HEK293 (cell line): ENCODE results near the gene NCOR2.

Experiments used
- CTCF ChIA-PET: fragments of 350-600 bp; formaldehyde crosslinking; extraction: SDS; loops from one replicate; lab custom pipeline; 2021; ENCODE audit warnings: antibody characterized with exemption; lab: Yijun Ruan, JAX
- POLR2A ChIA-PET: fragments of 300-600 bp; formaldehyde crosslinking; extraction: SDS; loops from one replicate; lab custom pipeline; 2020; ENCODE audit warnings: antibody characterized with exemption, inconsistent platforms; lab: Yijun Ruan, JAX
- H3K27ac ChIP-seq: fragments of 200-500 bp; sonication (Bioruptor generic); 2 replicates; pipeline ENCODE4 v1.5.1; 2014; ENCODE audit warnings: low read depth, low read length, control low read depth, inconsistent platforms; ENCODE audit errors: extremely low read depth
- H3K36me3 ChIP-seq, 2 experiments: fragments of 200-500 bp in 1 of 2; sonication (Bioruptor generic) in 1 of 2; 1 replicate in 1 of 2; 2 replicates in 1 of 2; pipeline ENCODE4 v1.5.1; 2014 to 2017; ENCODE audit warnings: inconsistent platforms in 2 of 2, low read length in 2 of 2; ENCODE audit not compliant: control insufficient read depth in 2 of 2, insufficient read depth in 1 of 2
- H3K4me1 ChIP-seq: fragments of 200-500 bp; sonication (Bioruptor generic); 2 replicates; pipeline ENCODE4 v1.5.1; 2014; ENCODE audit warnings: mild to moderate bottlenecking, low read length, inconsistent platforms; ENCODE audit not compliant: control insufficient read depth, insufficient read depth
- H3K4me3 ChIP-seq: 2 replicates; pipeline ENCODE4 v1.5.1; 2011; ENCODE audit warnings: low read depth, mild to moderate bottlenecking, control low read depth, low read length, moderate library complexity
- H3K9me3 ChIP-seq: fragments of 200-500 bp; sonication (Bioruptor generic); 2 replicates; pipeline ENCODE4 v1.5.1; 2014; ENCODE audit warnings: low read depth, low read length, inconsistent platforms; ENCODE audit not compliant: control insufficient read depth, insufficient read depth
- GFI1B ChIP-seq: fragments of 450-650 bp; formaldehyde crosslinking; IDR thresholded peaks from 2 replicates; pipeline ENCODE4 v1.5.1; 2016; ENCODE audit warnings: missing biosample characterization, missing genetic modification characterization
- HIC1 ChIP-seq: fragments of 450-650 bp; formaldehyde crosslinking; IDR thresholded peaks from 2 replicates; pipeline ENCODE4 v1.5.1; 2016; ENCODE audit warnings: missing biosample characterization, missing genetic modification characterization
- KLF17 ChIP-seq: fragments of 450-650 bp; formaldehyde crosslinking; IDR thresholded peaks from 2 replicates; pipeline ENCODE4 v1.5.1; 2016; ENCODE audit warnings: missing biosample characterization, missing genetic modification characterization
- KLF7 ChIP-seq: fragments of 450-650 bp; formaldehyde crosslinking; IDR thresholded peaks from 2 replicates; pipeline ENCODE4 v1.5.1; 2016; ENCODE audit warnings: missing biosample characterization, missing genetic modification characterization, borderline replicate concordance
- KLF9 ChIP-seq: fragments of 450-650 bp; formaldehyde crosslinking; IDR thresholded peaks from 2 replicates; pipeline ENCODE4 v1.5.1; 2016; ENCODE audit warnings: missing biosample characterization, missing genetic modification characterization, low read depth
- OSR2 ChIP-seq: fragments of 450-650 bp; formaldehyde crosslinking; IDR thresholded peaks from 2 replicates; pipeline ENCODE4 v1.5.1; 2016; ENCODE audit warnings: missing biosample characterization, missing genetic modification characterization
- PRDM1 ChIP-seq: fragments of 450-650 bp; formaldehyde crosslinking; IDR thresholded peaks from 2 replicates; pipeline ENCODE4; 2016; ENCODE audit warnings: missing biosample characterization, missing genetic modification characterization
- PRDM6 ChIP-seq: fragments of 450-650 bp; formaldehyde crosslinking; IDR thresholded peaks from 2 replicates; pipeline ENCODE4 v1.5.1; 2017; ENCODE audit warnings: missing biosample characterization, missing genetic modification characterization
- SCRT1 ChIP-seq: fragments of 450-650 bp; formaldehyde crosslinking; IDR thresholded peaks from 2 replicates; pipeline ENCODE4 v1.5.1; 2016; ENCODE audit warnings: missing biosample characterization, missing genetic modification characterization, borderline replicate concordance
- SETDB1 ChIP-seq: IDR thresholded peaks from one replicate; pipeline ENCODE4 v1.6.1; 2017; ENCODE audit warnings: mild to moderate bottlenecking, low read length, moderate library complexity, mixed read lengths; ENCODE audit not compliant: insufficient read length
- ZBTB10 ChIP-seq: fragments of 450-650 bp; formaldehyde crosslinking; IDR thresholded peaks from 2 replicates; pipeline ENCODE4 v1.5.1; 2016; ENCODE audit warnings: missing biosample characterization, missing genetic modification characterization
- ZNF10 ChIP-seq: fragments of 450-650 bp; formaldehyde crosslinking; IDR thresholded peaks from 2 replicates; pipeline ENCODE4 v1.5.1; 2017; ENCODE audit warnings: missing biosample characterization, missing genetic modification characterization
- ZNF202 ChIP-seq: fragments of 450-650 bp; formaldehyde crosslinking; IDR thresholded peaks from 2 replicates; pipeline ENCODE4 v1.5.1; 2016; ENCODE audit warnings: missing biosample characterization, missing genetic modification characterization, borderline replicate concordance
- ZNF23 ChIP-seq: fragments of 450-650 bp; formaldehyde crosslinking; IDR thresholded peaks from 2 replicates; pipeline ENCODE4 v1.5.1; 2016; ENCODE audit warnings: missing biosample characterization, missing genetic modification characterization, borderline replicate concordance
- ZNF335 ChIP-seq: fragments of 450-650 bp; formaldehyde crosslinking; conservative IDR thresholded peaks from 2 replicates; pipeline ENCODE4 v1.5.1; 2016; ENCODE audit warnings: missing biosample characterization, missing genetic modification characterization
- ZNF398 ChIP-seq: fragments of 450-650 bp; formaldehyde crosslinking; IDR thresholded peaks from 2 replicates; pipeline ENCODE4 v1.5.1; 2017; ENCODE audit warnings: missing biosample characterization, missing genetic modification characterization
- ZNF426 ChIP-seq: fragments of 450-650 bp; formaldehyde crosslinking; IDR thresholded peaks from 2 replicates; pipeline ENCODE4 v1.5.1; 2017; ENCODE audit warnings: missing biosample characterization, missing genetic modification characterization, mild to moderate bottlenecking, inconsistent platforms, moderate library complexity
- ZNF501 ChIP-seq: fragments of 450-650 bp; formaldehyde crosslinking; IDR thresholded peaks from 2 replicates; pipeline ENCODE4 v1.5.1; 2016; ENCODE audit warnings: missing biosample characterization, missing genetic modification characterization
- ZNF549 ChIP-seq: fragments of 450-650 bp; IDR thresholded peaks from 2 replicates; pipeline ENCODE4 v1.5.1; 2018; ENCODE audit warnings: missing biosample characterization, missing genetic modification characterization, mild to moderate bottlenecking, inconsistent platforms, moderate library complexity
- ZNF600 ChIP-seq: fragments of 450-650 bp; formaldehyde crosslinking; IDR thresholded peaks from 2 replicates; pipeline ENCODE4 v1.5.1; 2016; ENCODE audit warnings: missing biosample characterization, missing genetic modification characterization
- ZNF623 ChIP-seq: fragments of 450-650 bp; formaldehyde crosslinking; IDR thresholded peaks from 2 replicates; pipeline ENCODE4 v1.5.1; 2016; ENCODE audit warnings: missing biosample characterization, missing genetic modification characterization
- ZNF629 ChIP-seq: fragments of 450-650 bp; formaldehyde crosslinking; IDR thresholded peaks from 2 replicates; pipeline ENCODE4 v1.5.1; 2017; ENCODE audit warnings: missing biosample characterization, missing genetic modification characterization
- ZNF747 ChIP-seq: fragments of 450-650 bp; formaldehyde crosslinking; IDR thresholded peaks from 2 replicates; pipeline ENCODE4 v1.5.1; 2016; ENCODE audit warnings: missing biosample characterization, missing genetic modification characterization
- ZNF777 ChIP-seq: fragments of 450-650 bp; formaldehyde crosslinking; IDR thresholded peaks from 2 replicates; pipeline ENCODE4 v1.5.1; 2017; ENCODE audit warnings: missing biosample characterization, missing genetic modification characterization, borderline replicate concordance

NCOR2 gene

GRCh38 chr12:124553862-124554428 is 13.5 kb downstream of the NCOR2 start:
- ChIA-PET CTCF (interaction anchor here (0.6 kb wide), 2 partner anchors 95 to 128 kb away, joined by 3 to 4 read pairs; no protein-coding TSS in a partner anchor), POLR2A (no interaction called here)
- no peak overlapping the region for H3K4me3 ChIP-seq
- no peaks in the 10 kb centered on the region for H3K36me3 ChIP-seq
- H3K9me3 ChIP-seq = no peaks in the 10 kb centered on the region
- no peak overlapping the region for H3K27ac ChIP-seq
- peaks cover 32% of the 10 kb centered on the region for H3K4me1 ChIP-seq
- no peak for TF ChIP-seq GFI1B
- no peak for TF ChIP-seq ZNF600
- TF ChIP-seq ZNF202 = no peak
- no peak for TF ChIP-seq ZNF398
- no peak for TF ChIP-seq ZNF623
- TF ChIP-seq ZNF777 (tag by site-specific recombination) = no peak
- TF ChIP-seq ZNF335 (tag by site-specific recombination) = no peak
- TF ChIP-seq OSR2 = no peak
- no peak for TF ChIP-seq KLF7 (tag by site-specific recombination)
- no peak for TF ChIP-seq KLF9
- TF ChIP-seq HIC1 (tag by site-specific recombination) = no peak
- no peak for TF ChIP-seq ZNF549 (tag by site-specific recombination)
- TF ChIP-seq ZNF747 (tag by site-specific recombination) = no peak
- TF ChIP-seq SCRT1 (tag by site-specific recombination) = no peak
- TF ChIP-seq, all 188 proteins: peak for 0

GRCh38 chr12:124551268-124552144 is 15.9 kb downstream of the NCOR2 start:
- ChIA-PET CTCF (interaction anchor here (0.6 to 2.0 kb wide), 5 partner anchors 11 to 363 kb away, joined by 3 to 7 read pairs (median 3); partner anchors contain the start of gene NCOR2), POLR2A (interaction anchor here (0.8 to 1.7 kb wide), 3 partner anchors 15 to 134 kb away, joined by 3 to 7 read pairs (median 5); partner anchors contain the start of gene NCOR2)
- Histone ChIP-seq H3K36me3 (no peaks in the 10 kb centered on the region), H3K9me3 (no peaks in the 10 kb centered on the region), H3K4me1 (peaks cover 23% of the 10 kb centered on the region), H3K4me3 (no peak overlapping the region), H3K27ac (peak overlapping the region; percentile 72)
- TF ChIP-seq ZNF501 (tag by site-specific recombination) (0 out of 2 replicates have a peak, but pooled peaks have one; percentile 34), ZNF426 (tag by site-specific recombination) (no peak), SETDB1 (no peak), ZNF23 (tag by site-specific recombination) (no peak), ZNF10 (tag by site-specific recombination) (0 out of 2 replicates have a peak, but pooled peaks have one; percentile 35), KLF17 (tag by site-specific recombination) (0 out of 2 replicates have a peak, but pooled peaks have one; percentile 17), PRDM1 (tag by site-specific recombination) (0 out of 2 replicates have a peak, but pooled peaks have one; percentile 18), PRDM6 (tag by site-specific recombination) (peak; percentile 41; the same call in 1 of the 2 replicates), ZBTB10 (tag by site-specific recombination) (no peak), ZNF629 (peak; percentile 55; the same call in 1 of the 2 replicates)
